K562 (cell line): ENCODE measurements around the gene GINS1. TPM values are rescaled to one million over a fixed set of nuclear protein-coding genes. Genes with fewer than 3 reads are reported as not detected.

Experiments used
- ATAC-seq: fragments of 200-7000 bp; cut with Tn5 transposase; 3 replicates; pipeline ENCODE4 v1.9.1; 2020; ENCODE audit warnings: moderate library complexity
- BruUV-seq: library from RNA; stranded (reverse); fragments of 400-500 nt; replicated peaks from 2 replicates; lab custom pipeline; 2021; lab: Mats Ljungman, UMichigan
- CTCF ChIA-PET: fragments of 300-600 bp; formaldehyde crosslinking; extraction: SDS; loops from one replicate; lab custom pipeline; 2021; ENCODE audit warnings: low intra/inter-chr PET ratio; lab: Yijun Ruan, JAX
- POLR2A ChIA-PET: fragments of 300-600, 350-650 bp; sonication (Branson Sonifier 250); formaldehyde crosslinking; extraction: SDS; loops from one replicate; lab custom pipeline; 2021; ENCODE audit warnings: antibody characterized with exemption, inconsistent platforms; lab: Yijun Ruan, JAX
- DNase-seq, 4 experiments: peaks; one replicate each; pipeline versions ENCODE4 v3.0.0 to v3.0.0-alpha.2; 2011 to 2018; ENCODE audit warnings: low spot score in 3 of 4, mixed read lengths in 3 of 4; ENCODE audit errors: extremely low read depth in 1 of 4
- FAIRE-seq: peaks from 2 replicates; lab custom pipeline; 2011; peaks lifted over from hg19 to GRCh38; lab: Jason Lieb, UNC
- H2AFZ ChIP-seq: 2 replicates; pipeline ENCODE4 v1.6.0; 2011; ENCODE audit warnings: low read depth, low read length, control low read depth, inconsistent platforms
- H3K27ac ChIP-seq: fragments of 200-600 bp; 3 replicates; pipeline ENCODE4 v1.8.0; 2011; ENCODE audit warnings: low read depth, mild to moderate bottlenecking, control low read depth, inconsistent platforms, low read length, moderate library complexity, mixed read lengths; ENCODE audit errors: extremely low read depth
- H3K27me3 ChIP-seq, 2 experiments: fragments of 300-600 bp in 1 of 2; 2 replicates in 1 of 2; 3 replicates in 1 of 2; pipeline versions ENCODE4 v1.6.0 to v1.8.0; 2011; ENCODE audit warnings: inconsistent platforms in 2 of 2, low read length in 2 of 2, mild to moderate bottlenecking in 1 of 2, mixed read lengths in 1 of 2, moderate library complexity in 1 of 2; ENCODE audit not compliant: control insufficient read depth in 2 of 2, insufficient read depth in 2 of 2
- H3K36me3 ChIP-seq: fragments of 300-600 bp; 3 replicates; pipeline ENCODE4 v1.8.0; 2011; ENCODE audit warnings: mild to moderate bottlenecking, low read length, inconsistent platforms; ENCODE audit not compliant: control insufficient read depth, insufficient read depth
- H3K4me1 ChIP-seq, 2 experiments: fragments of 200-600 bp in 1 of 2; replicated peaks in 1 of 2; 2 replicates in 1 of 2; 3 replicates in 1 of 2; pipeline versions ENCODE4 v1.5.1 to v1.8.0; 2011; ENCODE audit warnings: inconsistent platforms in 2 of 2, low read length in 2 of 2, mild to moderate bottlenecking in 1 of 2, mixed read lengths in 1 of 2, moderate library complexity in 1 of 2; ENCODE audit not compliant: control insufficient read depth in 2 of 2, insufficient read depth in 2 of 2
- H3K4me2 ChIP-seq: 2 replicates; pipeline ENCODE4 v1.6.1; 2011; ENCODE audit warnings: low read length, control low read depth, inconsistent platforms, mixed read lengths; ENCODE audit not compliant: insufficient read depth
- H3K4me3 ChIP-seq: fragments of 200-600 bp; sonication (generic), shearing (Covaris generic); 2 replicates; pipeline ENCODE4 v1.5.1; 2016; ENCODE audit warnings: control low read depth, inconsistent platforms
- H3K79me2 ChIP-seq: fragments of 200-600 bp; 3 replicates; pipeline ENCODE4 v1.8.0; 2011; ENCODE audit warnings: low read length, inconsistent platforms; ENCODE audit not compliant: control insufficient read depth, insufficient read depth
- H3K9ac ChIP-seq, 2 experiments: 2 replicates each; pipeline versions ENCODE4 v1.6.0 to v1.6.1; 2011; ENCODE audit warnings: low read depth in 2 of 2, low read length in 2 of 2, control low read depth in 1 of 2, inconsistent platforms in 1 of 2, mild to moderate bottlenecking in 1 of 2, mixed read lengths in 1 of 2; ENCODE audit not compliant: insufficient read depth in 1 of 2
- H3K9me1 ChIP-seq: one replicate; pipeline ENCODE4 v1.6.0; 2011; ENCODE audit warnings: inconsistent platforms, mild to moderate bottlenecking, low read length, moderate library complexity; ENCODE audit not compliant: control insufficient read depth, insufficient read depth
- H3K9me3 ChIP-seq: replicated peaks from 2 replicates; pipeline ENCODE4 v1.5.1; 2011; ENCODE audit warnings: low read depth, low read length, inconsistent platforms; ENCODE audit not compliant: control insufficient read depth, insufficient read depth
- H4K20me1 ChIP-seq: replicated peaks from 2 replicates; pipeline ENCODE4 v1.6.1; 2011; ENCODE audit warnings: low read length, inconsistent platforms, mixed read lengths; ENCODE audit not compliant: control insufficient read depth, insufficient read depth
- AFF1 ChIP-seq, 2 experiments: fragments of 450-650 bp; IDR thresholded peaks; 2 replicates each; pipeline ENCODE4 v1.6.1; 2018; ENCODE audit warnings: mild to moderate bottlenecking in 2 of 2, low read depth in 1 of 2; ENCODE audit not compliant: partially characterized antibody in 2 of 2
- BCLAF1 ChIP-seq, 2 experiments: fragments of 450-650 bp in 1 of 2; IDR thresholded peaks; 2 replicates each; pipeline ENCODE4 v1.6.1; 2011 to 2017; ENCODE audit warnings: low read depth in 2 of 2, antibody characterized with exemption in 1 of 2, borderline replicate concordance in 1 of 2, low read length in 1 of 2, mild to moderate bottlenecking in 1 of 2, mixed read lengths in 1 of 2; ENCODE audit not compliant: control insufficient read depth in 1 of 2
- BRCA1 ChIP-seq, 2 experiments: fragments of 450-650 bp in 1 of 2; sonication (generic) in 1 of 2; formaldehyde crosslinking in 1 of 2; IDR thresholded peaks; 2 replicates each; pipeline versions ENCODE4 v1.5.0 to v1.6.1; 2017 to 2020; ENCODE audit warnings: mild to moderate bottlenecking in 1 of 2, missing genetic modification reagents in 1 of 2
- DLX4 ChIP-seq: fragments of 250-450 bp; sonication (Bioruptor Pico); IDR thresholded peaks from 2 replicates; pipeline ENCODE4 v1.6.1; 2021; ENCODE audit warnings: mild to moderate bottlenecking
- ELF1 ChIP-seq: fragments of 200-800 bp; sonication (Bioruptor generic); IDR thresholded peaks from 2 replicates; pipeline ENCODE4 v1.6.1; 2016; ENCODE audit warnings: missing genetic modification characterization, missing compliant biosample characterization
- LARP7 ChIP-seq: fragments of 450-650 bp; IDR thresholded peaks from 2 replicates; pipeline ENCODE4 v1.6.1; 2016
- PHB2 ChIP-seq: fragments of 450-650 bp; IDR thresholded peaks from 2 replicates; pipeline ENCODE4 v1.6.1; 2017; ENCODE audit warnings: low read depth
- SMAD3 ChIP-seq: fragments of 450-650 bp; formaldehyde crosslinking; conservative IDR thresholded peaks from 2 replicates; pipeline ENCODE4 v1.4.0; 2020; ENCODE audit warnings: mild to moderate bottlenecking
- SP1 ChIP-seq: sonication (generic); formaldehyde crosslinking; IDR thresholded peaks from 2 replicates; pipeline ENCODE4 v1.8.1; 2022; ENCODE audit warnings: mild to moderate bottlenecking, missing genetic modification reagents
- TRIM24 ChIP-seq, 2 experiments: fragments of 450-650 bp; IDR thresholded peaks; 2 replicates each; pipeline ENCODE4 v1.6.1; 2016
- ZNF224 ChIP-seq: sonication (generic); formaldehyde crosslinking; IDR thresholded peaks from 2 replicates; pipeline ENCODE4 v1.8.0; 2022; ENCODE audit warnings: mild to moderate bottlenecking, missing genetic modification reagents
- WGBS: fragments of 100-300 bp; shearing (Covaris generic); methylation state at CpG from one replicate; pipeline ENCODE4 v1.1.6; 2016; ENCODE audit warnings: low coverage, mixed read lengths; ENCODE audit not compliant: insufficient coverage; ENCODE audit errors: missing lambda C conversion rate; 5-methylcytosine and 5-hydroxymethylcytosine counted together
- in situ Hi-C: fragments of 300-500 bp; cut with MboI; formaldehyde crosslinking; loops from 4 replicates; pipeline ENCODE4 v1.15.0; 2018; ENCODE audit warnings: inconsistent platforms, mixed read lengths
- intact Hi-C: fragments of 100-400 bp; cut with micrococcal nuclease; formaldehyde crosslinking; loops from 2 replicates; pipeline ENCODE4 v1.14.2; 2022
- polyA plus RNA-seq, 8 experiments: library from polyadenylated mRNA; depleted of rRNA in 4 of 8; stranded (reverse) in 5 of 8; unstranded in 3 of 8; fragments of >200 nt; fragmentation: Nextera tagmentation in 2 of 8; fragmentation: Illumina TruSeq in 1 of 8; extraction: Ambion mirVana in 2 of 8; extraction: Trizol in 1 of 8; gene quantifications; 2 replicates each; pipeline versions ENCODE4 v1.2.1 to v1.2.3, GENCODE V29; 2011 to 2014; ENCODE audit warnings: inconsistent platforms in 1 of 8, missing spikeins in 1 of 8
- total RNA-seq, 7 experiments: library from RNA; depleted of rRNA in 6 of 7; stranded (reverse); fragments of >200 nt in 6 of 7; fragmentation: Illumina TruSeq in 2 of 7; extraction: Trizol in 2 of 7; gene quantifications; 2 replicates each; pipeline versions ENCODE4 v1.2.1 to v1.2.3, GENCODE V29; 2011 to 2021; ENCODE audit warnings: low replicate concordance in 1 of 7

Gene GINS1
- total and polyA plus RNA-seq, 9 of the 15 experiments (the other 6 are each of a cell fraction or from before 2014, with no cell fraction given), result 13.1 to 31.8 (median 24.1) TPM

- CTCF ChIA-PET, result interaction anchor here (1.8 kb wide), 1 partner anchor 61 kb away, joined by 7 read pairs; no protein-coding TSS in a partner anchor
- no peak for ATAC-seq
- intact Hi-C loops, result loop anchor here (2.0 to 10.0 kb wide), 2 partner anchors 103 to 403 kb away; partner anchors contain the start of gene APMAP
- in situ Hi-C loops, result no loop called here
- Histone ChIP-seq H2AFZ (no peak overlapping the region), H3K9me1 (no peaks in the 10 kb centered on the region), H3K4me2 (no peak overlapping the region), H3K27me3 (no peaks in the 10 kb centered on the region), H3K79me2 (no peaks in the 10 kb centered on the region), H3K4me1 (no peaks in the 10 kb centered on the region; a peak in 1 of 5 replicates), H3K9ac (no peak overlapping the region), H3K9me3 (no peaks in the 10 kb centered on the region), H3K27ac (no peak overlapping the region), H3K4me3 (no peak overlapping the region), H3K36me3 (no peaks in the 10 kb centered on the region), H4K20me1 (no peaks in the 10 kb centered on the region)
- POLR2A ChIA-PET, result interaction anchor here (1.5 to 1.6 kb wide), 2 partner anchors 10 kb away, joined by 4 to 10 read pairs; partner anchors contain the start of gene GINS1
- no TSS peak for BruUV-seq
- FAIRE-seq, result no peak
- TF ChIP-seq SMAD3, result no peak
- no peak for TF ChIP-seq AFF1 (IDR thresholded peaks at IDR 0.05; ENCODE audit: low read depth in 1 of 2, partially characterized antibody in 2 of 2)
- no peak for TF ChIP-seq BCLAF1 (IDR thresholded peaks at IDR 0.05; ENCODE audit: borderline replicate concordance in 1 of 2, control insufficient read depth in 1 of 2, low read depth in 2 of 2, low read length in 1 of 2)
- TF ChIP-seq SP1 (CRISPR knock-in tag), result no peak
- TF ChIP-seq PHB2, result no peak
- TF ChIP-seq ZNF224 (CRISPR knock-in tag), result no peak
- TF ChIP-seq LARP7, result no peak
- TF ChIP-seq BRCA1 (IDR thresholded peaks at IDR 0.05), result no peak
- no peak for TF ChIP-seq BRCA1 (CRISPR knock-in tag; IDR thresholded peaks at IDR 0.05)
- no peak for TF ChIP-seq DLX4 (CRISPR knock-in tag)
- TF ChIP-seq TRIM24 (IDR thresholded peaks at IDR 0.05), result no peak
- no peak for TF ChIP-seq ELF1 (tag)
- WGBS, result no CpG with 5 or more reads among the region's 1 CpG
- DNase-seq, result no peak
These were observed 9.7 kb upstream of the GINS1 start for GRCh38 chr20:25397821-25398220.
